Measurements from ENCODE around the gene SH2B2. TPM values are rescaled to one million over a fixed set of nuclear protein-coding genes. Genes with fewer than 3 reads are reported as not detected.

SH2B2 gene
- total and polyA plus RNA-seq, 4 donors, result 0.65 to 1.4 (median 1.0) TPM; not detected in 1

- no peak overlapping the region for H3K9ac ChIP-seq (ENCODE audit: low read depth in 1 of 2, low read length in 2 of 2)
- H3K27me3 ChIP-seq (ENCODE audit: control insufficient read depth in 4 of 4, insufficient read depth in 4 of 4, low read length in 3 of 4), result no peaks in the 10 kb centered on the region
- no peak overlapping the region for H3K27ac ChIP-seq (ENCODE audit: low read depth in 1 of 2, low read length in 2 of 2)
- 90% methylated on average over 16 of the region's 16 CpGs for WGBS
- TF ChIP-seq ZBTB33 (IDR thresholded peaks at IDR 0.05) (no peak), TAF1 (conservative IDR thresholded peaks at IDR 0.05) (no peak), FOXA1 (IDR thresholded peaks at IDR 0.05) (no peak), REST (IDR thresholded peaks at IDR 0.05) (no peak), GABPA (IDR thresholded peaks at IDR 0.05 in 1 of 2, conservative IDR thresholded peaks at IDR 0.05 in 1 of 2) (no peak), RXRA (IDR thresholded peaks at IDR 0.05) (no peak), MAX (IDR thresholded peaks at IDR 0.05) (no peak), ATF3 (IDR thresholded peaks at IDR 0.05) (no peak)
- H3K4me1 ChIP-seq (ENCODE audit: control insufficient read depth in 4 of 4, insufficient read depth in 4 of 4, low read length in 3 of 4), result no peaks in the 10 kb centered on the region
- DNase-seq (ENCODE audit: low spot score), result no peak
- no peaks in the 10 kb centered on the region for H3K9me3 ChIP-seq (ENCODE audit: control insufficient read depth in 4 of 4, low read length in 3 of 4)
- H3K4me3 ChIP-seq (ENCODE audit: low read depth in 1 of 3, low read length in 3 of 3), result no peak overlapping the region
- H3K36me3 ChIP-seq (ENCODE audit: control insufficient read depth in 4 of 4, insufficient read depth in 3 of 4, low read depth in 1 of 4, low read length in 3 of 4), result no peaks in the 10 kb centered on the region
These were observed 13.5 kb upstream of the SH2B2 start for GRCh38 chr7:102272917-102273748.

GRCh38 chr7:102273749-102274712, 12.6 kb upstream of the SH2B2 start:
- 80% methylated on average over 23 of the region's 23 CpGs for WGBS
- no peaks in the 10 kb centered on the region for H3K9me3 ChIP-seq (ENCODE audit: control insufficient read depth in 4 of 4, low read length in 3 of 4)
- no peak for DNase-seq (ENCODE audit: low spot score)
- H3K36me3 ChIP-seq (ENCODE audit: control insufficient read depth in 4 of 4, insufficient read depth in 3 of 4, low read depth in 1 of 4, low read length in 3 of 4), result no peaks in the 10 kb centered on the region
- no peaks in the 10 kb centered on the region for H3K27me3 ChIP-seq (ENCODE audit: control insufficient read depth in 4 of 4, insufficient read depth in 4 of 4, low read length in 3 of 4)
- H3K27ac ChIP-seq (ENCODE audit: low read depth in 1 of 2, low read length in 2 of 2), result no peak overlapping the region
- no peak overlapping the region for H3K4me3 ChIP-seq (ENCODE audit: low read depth in 1 of 3, low read length in 3 of 3)
- H3K9ac ChIP-seq (ENCODE audit: low read depth in 1 of 2, low read length in 2 of 2), result no peak overlapping the region
- no peaks in the 10 kb centered on the region for H3K4me1 ChIP-seq (ENCODE audit: control insufficient read depth in 4 of 4, insufficient read depth in 4 of 4, low read length in 3 of 4)
- TF ChIP-seq TAF1 (conservative IDR thresholded peaks at IDR 0.05) (no peak), FOXA2 (IDR thresholded peaks at IDR 0.05) (no peak), REST (IDR thresholded peaks at IDR 0.05) (no peak), ATF3 (IDR thresholded peaks at IDR 0.05) (no peak), YY1 (IDR thresholded peaks at IDR 0.05) (no peak), RAD21 (IDR thresholded peaks at IDR 0.05) (no peak), NR2F2 (IDR thresholded peaks at IDR 0.05) (no peak), FOXA1 (IDR thresholded peaks at IDR 0.05) (no peak), JUND (IDR thresholded peaks at IDR 0.05) (no peak), MAX (IDR thresholded peaks at IDR 0.05) (no peak), RXRA (IDR thresholded peaks at IDR 0.05) (no peak), HNF4A (conservative IDR thresholded peaks at IDR 0.05) (no peak), CTCF (IDR thresholded peaks at IDR 0.05; ENCODE audit: low read depth, low read length, missing input control) (no peak), SP1 (IDR thresholded peaks at IDR 0.05) (no peak)
